RWPE1 (cell line): Measurements from ENCODE around the gene MSRB3.
"Not testable (repeated sequence)": the region's sequence is repeated elsewhere in the genome, so short reads cannot be mapped to it uniquely, and the experiment has no call there.

Experiments used
- CTCF ChIA-PET: fragments of 350-600 bp; sonication (Branson Sonifier 250); formaldehyde crosslinking; extraction: SDS; loops from one replicate; lab custom pipeline; 2021; lab: Yijun Ruan, JAX
- POLR2A ChIA-PET: fragments of 400-600 bp; formaldehyde crosslinking; extraction: SDS; loops from one replicate; lab custom pipeline; 2020; ENCODE audit warnings: antibody characterized with exemption; ENCODE audit not compliant: low non-redundant PET; lab: Yijun Ruan, JAX
- DNase-seq: peaks from one replicate; pipeline ENCODE4 v3.0.0; 2012; ENCODE audit warnings: low spot score
- H3K27ac ChIP-seq: fragments of 450-650 bp; 2 replicates; pipeline ENCODE4 v1.5.1; 2017
- TF ChIP-seq, protein P1 (sequence below): fragments of 450-650 bp; conservative IDR thresholded peaks from 2 replicates; pipeline ENCODE4 v1.5.1; 2017; ENCODE audit warnings: low read depth, mild to moderate bottlenecking

Gene MSRB3

DNA sequence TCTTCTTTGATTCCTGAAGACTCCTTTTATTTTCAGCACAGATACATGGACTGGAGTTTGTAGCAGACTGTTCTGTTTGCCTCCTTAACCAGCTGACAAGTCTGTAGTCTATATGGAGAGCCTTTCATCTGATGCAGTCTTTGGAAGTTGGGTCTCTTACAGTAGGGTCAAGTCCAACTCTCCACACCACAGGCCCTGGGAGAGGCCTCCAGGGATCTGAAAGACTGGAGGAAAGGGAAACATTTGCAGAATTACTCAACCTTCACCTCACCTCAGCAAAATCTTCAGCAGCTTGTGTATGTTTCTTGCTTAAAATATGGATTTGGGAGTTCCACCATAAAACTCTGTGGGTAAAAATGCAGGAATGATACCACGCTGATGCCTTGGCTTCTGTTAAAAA is 188.4 kb downstream of the MSRB3 start:
- ChIA-PET POLR2A (no interaction called here), CTCF (no interaction called here)
- no peak for DNase-seq
- TF ChIP-seq, protein P1, sequence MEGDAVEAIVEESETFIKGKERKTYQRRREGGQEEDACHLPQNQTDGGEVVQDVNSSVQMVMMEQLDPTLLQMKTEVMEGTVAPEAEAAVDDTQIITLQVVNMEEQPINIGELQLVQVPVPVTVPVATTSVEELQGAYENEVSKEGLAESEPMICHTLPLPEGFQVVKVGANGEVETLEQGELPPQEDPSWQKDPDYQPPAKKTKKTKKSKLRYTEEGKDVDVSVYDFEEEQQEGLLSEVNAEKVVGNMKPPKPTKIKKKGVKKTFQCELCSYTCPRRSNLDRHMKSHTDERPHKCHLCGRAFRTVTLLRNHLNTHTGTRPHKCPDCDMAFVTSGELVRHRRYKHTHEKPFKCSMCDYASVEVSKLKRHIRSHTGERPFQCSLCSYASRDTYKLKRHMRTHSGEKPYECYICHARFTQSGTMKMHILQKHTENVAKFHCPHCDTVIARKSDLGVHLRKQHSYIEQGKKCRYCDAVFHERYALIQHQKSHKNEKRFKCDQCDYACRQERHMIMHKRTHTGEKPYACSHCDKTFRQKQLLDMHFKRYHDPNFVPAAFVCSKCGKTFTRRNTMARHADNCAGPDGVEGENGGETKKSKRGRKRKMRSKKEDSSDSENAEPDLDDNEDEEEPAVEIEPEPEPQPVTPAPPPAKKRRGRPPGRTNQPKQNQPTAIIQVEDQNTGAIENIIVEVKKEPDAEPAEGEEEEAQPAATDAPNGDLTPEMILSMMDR: no peak
- H3K27ac ChIP-seq: no peak overlapping the region

DNA sequence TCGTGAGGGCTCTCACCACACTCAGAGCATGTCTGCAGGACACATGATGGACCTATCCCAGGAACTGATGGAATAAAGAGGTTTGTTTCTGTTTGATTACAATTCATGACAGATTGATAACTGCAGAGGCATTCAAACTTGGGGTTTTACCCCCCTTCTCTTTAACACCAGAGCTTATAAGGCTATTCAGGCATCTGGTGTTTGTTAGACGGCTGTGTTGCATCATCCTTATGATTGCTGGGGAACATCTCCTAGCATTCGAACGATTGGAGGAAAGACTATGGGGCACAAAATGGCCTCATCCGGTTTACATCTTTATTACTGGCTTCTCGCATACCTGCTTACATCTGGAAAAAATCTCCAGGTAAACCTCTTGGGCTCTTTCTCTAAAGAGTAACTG is 191.8 kb downstream of the MSRB3 start:
- POLR2A ChIA-PET: no interaction called here
- CTCF ChIA-PET: no interaction called here
- no peak for DNase-seq

DNA sequence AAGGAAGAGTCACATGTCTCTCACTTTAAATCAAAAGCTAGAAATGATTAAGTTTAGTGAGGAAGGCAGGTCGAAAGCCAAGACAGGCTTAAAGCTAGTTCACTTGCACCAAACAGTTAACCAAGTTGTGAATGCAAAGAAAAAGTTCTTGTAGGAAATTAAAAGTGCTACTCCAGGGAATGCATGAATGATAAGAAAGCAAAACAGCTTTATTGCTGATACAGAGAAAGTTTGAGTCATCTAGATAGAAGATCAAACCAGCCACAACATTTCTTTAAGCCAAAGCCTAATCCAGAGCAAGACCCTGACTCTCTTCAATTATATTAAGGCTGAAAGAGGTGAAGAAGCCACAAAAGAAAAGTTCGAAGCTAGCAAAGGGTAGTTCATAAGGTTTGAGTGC is 193.6 kb downstream of the MSRB3 start:
- DNase-seq: no peak
- ChIA-PET CTCF (no interaction called here), POLR2A (no interaction called here)
- no peak overlapping the region for H3K27ac ChIP-seq
- TF ChIP-seq, protein P1: no peak

More for the DNA sequence above, 191.8 kb downstream of the MSRB3 start:
- TF ChIP-seq, protein P1: no peak
- no peak overlapping the region for H3K27ac ChIP-seq

DNA sequence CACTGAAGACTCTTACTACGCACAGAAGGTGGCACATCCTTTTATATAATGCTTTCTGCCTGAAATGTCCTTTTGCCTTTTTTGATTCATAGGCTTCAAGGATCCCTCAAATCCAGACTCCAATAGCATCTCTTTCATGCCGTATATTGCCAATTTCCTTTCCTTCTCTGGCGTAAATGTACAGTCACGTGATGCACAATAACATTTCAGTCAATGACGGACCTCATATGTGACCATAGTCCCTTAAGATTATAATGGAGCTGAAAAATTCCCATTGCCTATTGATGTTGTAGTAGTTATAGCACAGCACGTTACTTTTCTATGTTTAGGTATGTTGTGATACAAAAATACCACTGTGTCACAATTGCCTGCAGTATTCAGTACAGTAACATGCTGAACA is 196.3 kb downstream of the MSRB3 start:
- ChIA-PET CTCF (no interaction called here), POLR2A (no interaction called here)
- TF ChIP-seq, protein P1: no peak

DNA sequence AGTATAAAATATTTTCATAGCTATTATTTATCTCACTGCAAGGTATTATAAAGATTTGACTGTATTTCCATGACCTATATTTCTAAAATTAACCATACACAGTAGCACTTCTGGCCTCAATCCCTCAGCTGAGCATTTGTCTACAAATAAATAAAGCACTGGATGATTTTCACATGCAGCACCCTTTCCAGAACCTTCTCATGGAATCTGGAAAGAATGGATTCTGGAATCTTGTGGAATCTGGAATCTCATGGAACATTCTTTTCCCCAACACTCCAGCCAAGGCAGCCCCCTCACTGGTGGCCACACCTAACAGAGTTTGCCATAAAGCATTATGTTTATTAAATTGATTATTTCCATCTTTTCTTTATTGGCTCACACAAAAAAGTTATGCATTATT is 199.2 kb downstream of the MSRB3 start:
- TF ChIP-seq, protein P1: no peak
- POLR2A ChIA-PET: no interaction called here
- no peak overlapping the region for H3K27ac ChIP-seq
- DNase-seq: no peak
- CTCF ChIA-PET: no interaction called here

More for the DNA sequence above, 196.3 kb downstream of the MSRB3 start:
- no peak overlapping the region for H3K27ac ChIP-seq
- no peak for DNase-seq

DNA sequence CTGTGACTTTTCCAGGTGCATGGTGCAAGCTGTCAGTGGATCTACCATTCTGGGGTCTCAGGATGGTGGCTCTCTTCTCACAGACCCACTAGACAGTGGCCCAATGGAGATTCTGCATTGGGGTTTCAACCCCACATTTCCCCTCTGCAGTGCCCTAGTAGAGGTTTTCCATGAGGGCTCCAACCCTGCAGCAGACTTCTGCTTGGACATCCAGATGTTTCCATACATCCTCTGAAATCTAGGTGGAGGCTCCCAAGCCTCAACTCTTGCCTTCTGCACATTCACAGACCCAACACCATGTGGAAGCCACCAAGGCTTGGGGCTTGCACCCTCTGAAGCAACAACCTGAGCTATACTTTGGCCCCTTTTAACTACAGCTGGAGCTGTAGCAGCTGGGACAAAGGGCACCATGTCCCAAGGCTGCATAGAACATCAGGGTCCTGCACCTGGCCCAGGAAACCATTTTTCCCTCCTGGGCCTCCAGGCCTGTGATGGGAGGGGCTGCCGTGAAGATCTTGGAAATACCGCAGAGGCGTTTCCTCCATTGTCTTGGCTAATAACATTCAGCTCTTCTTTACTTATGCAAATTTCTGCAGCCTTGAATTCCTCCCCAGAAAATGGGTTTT is 205.5 kb downstream of the MSRB3 start:
- H3K27ac ChIP-seq, CTCF ChIA-PET, DNase-seq, POLR2A ChIA-PET: not testable (repeated sequence)

DNA sequence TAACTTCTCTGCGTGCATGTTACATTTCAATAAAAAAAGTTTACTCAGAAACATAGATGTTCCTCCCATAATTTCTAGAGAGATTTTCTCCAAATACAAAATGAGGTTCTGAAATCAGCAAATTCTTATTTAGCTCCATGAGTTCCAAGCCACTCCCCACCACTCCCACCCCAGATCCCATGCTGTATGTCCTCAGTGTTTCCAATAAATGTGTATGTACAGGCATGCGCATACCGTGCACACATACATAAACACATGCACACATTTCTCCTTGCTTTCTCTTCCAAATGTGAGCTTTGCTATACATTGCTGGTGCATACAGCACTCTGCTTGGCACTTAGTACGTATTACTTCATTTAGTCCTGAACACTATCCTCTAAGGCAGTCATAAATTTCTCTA is 209.7 kb downstream of the MSRB3 start:
- H3K27ac ChIP-seq: no peak overlapping the region
- ChIA-PET POLR2A (no interaction called here), CTCF (no interaction called here)
- DNase-seq: no peak
- TF ChIP-seq, protein P1: no peak
